HG03378 (cell line): ENCODE data around the gene ADK.

Source experiments
- ATAC-seq: cut with Tn5 transposase; IDR thresholded peaks from one replicate; pipeline ENCODE4 v1.9.1; 2021; ENCODE audit warnings: mild to moderate bottlenecking, moderate library complexity; ENCODE audit not compliant: unreplicated experiment

Gene ADK

DNA sequence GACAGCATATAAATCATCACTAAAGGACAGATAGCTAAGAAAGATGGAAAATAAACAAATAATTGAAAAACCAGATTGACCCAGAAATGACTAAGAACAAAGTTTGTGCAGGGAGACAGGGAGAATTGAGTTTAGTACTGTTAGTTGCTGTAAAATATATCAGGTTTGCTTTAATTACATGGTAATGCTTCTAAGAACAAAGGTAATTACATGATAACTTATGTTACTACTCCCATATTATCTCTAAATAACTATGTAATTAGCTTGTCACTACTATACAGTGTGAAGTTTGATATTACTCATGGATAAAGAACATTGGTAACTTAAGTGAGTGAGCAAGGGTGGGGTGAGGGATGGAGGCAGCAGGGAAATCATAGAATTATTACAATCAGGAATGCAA is 540.1 kb downstream of the ADK start:
- no peak for ATAC-seq

DNA sequence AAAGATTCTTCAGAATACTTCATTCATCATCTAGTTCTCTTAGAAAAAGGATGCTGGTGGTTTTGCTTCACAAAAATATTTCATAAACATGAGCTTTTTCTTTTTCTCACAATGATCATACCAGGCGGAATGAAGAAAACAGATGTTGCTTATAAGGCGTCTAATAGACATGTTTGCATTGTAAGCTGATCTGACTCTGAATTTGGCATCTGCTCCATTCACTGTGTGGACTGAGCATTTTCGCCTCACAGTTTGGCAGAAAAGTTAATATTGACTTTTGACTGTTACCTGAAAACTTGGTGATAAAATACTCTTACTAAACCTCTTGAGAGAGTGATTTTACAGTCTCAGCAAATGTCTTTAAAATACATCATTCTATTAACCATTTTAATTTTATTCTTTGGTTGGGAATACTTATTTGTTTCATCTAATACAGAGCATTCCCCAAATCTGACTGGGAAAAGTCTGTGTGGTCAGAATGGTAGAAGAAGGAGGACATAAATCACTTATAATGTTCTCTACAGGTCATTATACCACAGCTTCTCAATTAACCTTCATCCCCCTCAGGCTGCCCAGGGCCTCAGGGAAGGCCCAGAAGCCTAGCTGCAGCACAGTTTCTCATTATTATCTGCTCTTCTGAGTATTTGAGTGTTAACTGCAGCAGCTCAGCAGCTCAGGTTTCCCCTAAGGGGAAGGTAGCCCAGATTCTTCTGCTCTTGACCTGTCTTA is 553.8 kb downstream of the ADK start:
- ATAC-seq: no peak

DNA sequence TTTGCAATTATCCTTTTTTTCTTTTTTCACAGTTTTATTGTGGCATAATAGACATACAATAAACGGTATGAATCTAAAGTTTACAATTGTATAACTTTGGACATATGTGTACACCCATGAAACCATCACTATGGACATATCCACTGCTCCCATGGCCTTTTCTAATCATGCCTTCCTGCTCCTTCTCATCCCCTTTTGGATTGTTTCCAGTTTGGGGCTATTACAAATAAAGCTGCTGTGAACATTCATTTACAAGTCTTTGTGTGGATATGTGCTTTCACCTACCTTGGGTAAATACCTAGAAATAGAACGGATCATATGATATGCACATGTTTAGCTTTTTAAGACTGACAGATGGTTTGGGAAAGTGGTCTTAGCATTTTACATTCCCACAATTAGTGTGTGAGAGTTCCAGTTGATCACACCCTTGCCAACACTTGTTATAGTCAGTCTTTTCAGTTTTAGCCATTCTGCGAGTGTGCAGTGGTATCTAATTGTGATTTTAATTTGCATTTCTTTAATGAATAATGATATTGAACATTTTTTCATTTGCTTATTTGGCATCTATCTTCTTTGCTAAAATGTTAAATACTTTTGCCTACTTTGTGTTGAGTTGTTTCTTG is 554.4 kb downstream of the ADK start:
- ATAC-seq: no peak

DNA sequence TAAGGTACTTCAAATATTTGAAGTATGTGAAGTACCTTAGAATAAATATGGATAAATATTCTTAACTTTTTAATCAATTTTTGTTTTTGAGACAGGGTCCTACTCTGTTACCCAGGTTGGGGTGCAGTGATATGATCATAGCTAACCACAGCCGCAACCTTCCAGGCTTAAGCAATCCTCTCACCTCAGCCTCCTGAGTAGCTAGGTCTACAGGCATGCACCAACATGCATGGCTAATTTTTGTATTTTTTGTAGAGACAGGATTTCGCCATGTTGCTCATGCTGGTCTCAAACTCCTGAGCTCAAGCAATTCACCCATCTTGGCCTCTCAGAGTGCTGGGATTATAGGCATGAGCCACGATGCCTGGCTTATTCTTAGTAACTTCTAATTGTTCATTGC is 555.9 kb downstream of the ADK start:
- no peak for ATAC-seq

DNA sequence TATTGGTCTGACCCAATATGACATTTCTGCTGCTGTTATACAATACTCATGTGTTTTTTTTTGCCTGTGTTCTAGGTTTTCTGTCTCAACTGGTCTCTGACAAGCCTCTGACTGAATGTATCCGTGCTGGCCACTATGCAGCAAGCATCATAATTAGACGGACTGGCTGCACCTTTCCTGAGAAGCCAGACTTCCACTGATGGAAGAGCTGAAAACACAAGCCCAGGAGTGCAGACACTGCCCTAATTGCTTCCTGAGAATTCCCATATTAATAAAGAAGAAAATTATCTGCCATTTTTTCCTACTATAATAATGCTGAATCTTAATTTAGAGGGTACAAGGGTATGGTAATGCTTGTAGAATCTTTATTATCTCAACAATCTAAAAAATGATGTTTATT is 557.2 kb downstream of the ADK start:
- ATAC-seq: no peak

DNA sequence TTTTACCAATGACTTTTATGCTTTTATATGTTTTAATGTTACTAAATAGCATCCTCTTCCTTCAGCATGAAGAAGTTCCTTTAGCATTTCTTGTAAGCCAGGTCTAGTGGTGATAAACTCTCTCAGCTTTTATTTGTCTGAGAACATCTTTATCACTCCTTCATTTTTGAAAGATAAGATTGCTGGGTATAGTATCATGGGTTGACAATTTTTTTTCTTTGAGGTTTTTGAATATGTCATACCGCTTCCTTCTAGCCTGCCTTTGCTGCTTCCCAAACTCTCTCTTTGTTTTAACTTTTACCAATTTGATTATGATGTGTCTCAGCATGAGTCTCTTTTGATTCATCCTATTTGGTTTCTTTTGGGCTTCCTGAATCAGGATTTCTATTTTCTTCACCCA is 567.2 kb downstream of the ADK start:
- no peak for ATAC-seq

DNA sequence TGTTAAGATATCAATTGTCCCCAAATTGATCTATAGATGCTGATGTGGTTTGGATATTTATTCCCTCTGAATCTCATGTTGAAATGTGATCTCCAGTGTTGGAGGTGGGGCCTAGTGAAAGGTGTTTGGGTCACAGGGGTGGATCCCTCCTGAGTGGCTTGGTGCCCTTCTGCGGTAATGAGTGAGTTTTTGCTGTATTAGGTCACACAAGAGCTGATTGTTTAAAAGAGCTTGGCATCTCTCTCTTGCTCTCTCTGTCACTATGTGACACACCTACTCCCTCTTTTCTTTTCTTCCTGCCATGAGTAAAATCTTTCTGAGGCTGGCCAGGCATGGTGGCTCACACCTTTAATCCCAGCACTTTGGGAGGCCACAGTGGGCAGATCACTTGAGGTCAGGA is 577.2 kb downstream of the ADK start:
- ATAC-seq: no peak

DNA sequence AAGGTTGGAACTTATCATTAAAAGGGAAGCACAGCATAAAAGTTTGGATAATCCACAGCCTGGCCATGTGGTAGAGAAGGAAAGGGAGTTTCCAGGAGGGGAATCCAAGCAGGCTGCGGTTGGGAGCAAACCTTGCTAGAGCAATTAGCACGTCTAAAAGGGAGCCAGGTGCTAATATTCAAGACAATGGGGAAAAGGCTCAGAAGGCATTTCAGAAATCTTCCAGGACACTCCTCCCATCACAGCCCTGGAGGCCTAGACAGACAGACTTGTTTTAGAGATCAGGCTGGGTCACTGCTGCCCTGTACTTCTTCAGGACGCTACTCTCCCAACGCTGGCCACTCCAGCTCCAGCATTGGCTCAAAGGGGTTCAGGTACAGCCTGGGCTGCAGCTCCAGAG is 579.2 kb downstream of the ADK start:
- no peak for ATAC-seq

DNA sequence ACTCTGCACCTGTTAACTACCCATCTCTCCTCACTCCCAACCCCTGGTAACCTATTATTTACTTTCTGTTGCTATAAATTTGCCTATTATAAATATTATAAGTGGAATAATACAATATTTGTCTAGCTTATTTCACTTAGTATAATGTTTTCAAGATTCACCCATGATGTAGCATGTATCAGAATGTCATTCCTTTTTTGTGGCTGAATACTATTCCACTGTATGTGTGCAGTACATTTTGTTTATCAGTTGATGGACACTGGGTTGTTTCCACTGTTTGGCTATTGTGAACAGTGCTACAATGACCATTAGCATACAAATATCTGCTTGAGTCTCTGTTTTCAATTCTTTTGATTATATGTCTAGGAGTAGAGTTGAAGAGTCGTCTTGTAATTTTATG is 582.6 kb downstream of the ADK start:
- ATAC-seq: no peak

DNA sequence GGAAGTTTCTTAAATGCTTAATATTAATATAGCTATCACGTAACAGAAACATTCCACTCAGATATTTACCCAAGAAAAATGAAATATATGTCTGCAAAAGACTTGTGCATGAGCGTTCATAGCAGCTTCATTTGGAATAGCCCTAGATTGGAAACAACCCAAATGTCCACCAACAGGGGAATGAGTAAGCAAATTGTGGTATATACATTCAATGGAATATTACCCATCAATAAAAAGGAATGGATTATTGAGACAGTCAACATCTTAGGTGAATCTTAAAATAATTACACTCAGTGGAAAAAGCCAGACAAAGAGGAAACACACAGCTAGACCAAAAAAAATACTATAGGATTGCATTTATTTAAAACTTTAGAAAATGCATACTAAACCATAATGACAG is 585.0 kb downstream of the ADK start:
- ATAC-seq: no peak

DNA sequence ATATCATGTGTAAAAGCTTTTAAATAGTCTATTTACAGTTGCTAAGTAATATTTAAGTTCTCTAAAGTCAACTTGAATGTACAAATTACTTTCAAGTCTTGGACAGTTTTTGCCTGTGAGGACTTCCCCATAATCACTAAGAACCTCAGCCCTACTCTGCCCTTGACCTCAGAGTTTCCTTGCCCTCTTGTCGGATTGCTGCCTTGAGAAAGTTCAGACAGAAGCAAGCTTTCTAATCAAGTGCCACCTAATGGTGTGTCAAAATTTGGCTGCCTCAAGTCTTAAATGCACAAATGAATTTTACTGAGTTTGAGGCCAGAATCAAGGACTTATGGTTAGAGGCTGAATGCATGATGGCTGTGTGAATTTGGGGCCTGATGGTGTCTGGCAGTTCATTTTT is 587.0 kb downstream of the ADK start:
- peak; percentile 46 for ATAC-seq

DNA sequence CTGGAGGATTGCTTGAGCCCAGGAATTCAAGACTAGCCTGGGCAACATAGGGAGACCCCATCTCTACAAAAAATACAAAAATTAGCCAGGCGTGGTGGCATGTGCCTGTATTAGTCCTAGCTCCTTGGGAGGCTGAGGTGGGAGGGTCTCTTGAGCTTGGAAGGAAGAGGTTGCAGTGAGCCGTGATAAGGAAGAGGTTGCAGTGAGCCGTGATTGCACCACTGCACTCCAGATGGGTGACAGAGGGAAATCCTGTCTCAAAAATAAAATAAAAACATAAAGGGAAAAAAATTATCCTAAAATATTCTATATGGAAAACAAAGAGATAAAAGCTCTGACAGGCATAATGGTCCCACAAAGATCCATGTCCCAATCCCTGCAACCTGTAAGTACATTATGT is 587.5 kb downstream of the ADK start:
- ATAC-seq: no peak

DNA sequence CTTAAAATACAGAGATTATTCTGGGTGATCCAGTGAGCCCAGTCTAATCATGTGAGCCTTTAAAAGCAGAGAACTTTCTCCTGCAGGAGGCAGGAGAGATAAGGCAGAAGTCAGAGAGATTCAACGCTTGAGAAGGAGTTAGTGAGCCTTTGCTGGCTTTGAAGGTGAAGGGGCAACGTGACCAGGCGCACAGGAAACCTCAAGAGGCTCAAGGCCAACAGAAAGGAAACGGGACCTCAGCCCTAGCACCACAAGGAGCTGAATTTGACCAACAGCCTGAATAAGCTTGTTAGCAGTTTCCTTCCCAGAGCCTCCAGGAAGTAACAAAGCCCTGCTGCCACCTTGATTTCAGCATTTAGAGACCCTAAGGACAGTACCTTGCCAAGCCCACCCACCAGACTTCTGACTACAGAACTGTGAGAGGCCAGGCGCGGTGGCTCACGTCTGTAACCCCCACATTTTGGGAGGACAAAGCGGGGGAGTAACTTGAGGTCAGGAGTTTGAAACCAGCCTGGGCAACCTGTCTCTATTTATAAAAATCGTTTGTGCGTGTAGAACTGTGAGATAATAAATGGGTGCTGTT is 588.1 kb downstream of the ADK start:
- peak; percentile 93 for ATAC-seq

DNA sequence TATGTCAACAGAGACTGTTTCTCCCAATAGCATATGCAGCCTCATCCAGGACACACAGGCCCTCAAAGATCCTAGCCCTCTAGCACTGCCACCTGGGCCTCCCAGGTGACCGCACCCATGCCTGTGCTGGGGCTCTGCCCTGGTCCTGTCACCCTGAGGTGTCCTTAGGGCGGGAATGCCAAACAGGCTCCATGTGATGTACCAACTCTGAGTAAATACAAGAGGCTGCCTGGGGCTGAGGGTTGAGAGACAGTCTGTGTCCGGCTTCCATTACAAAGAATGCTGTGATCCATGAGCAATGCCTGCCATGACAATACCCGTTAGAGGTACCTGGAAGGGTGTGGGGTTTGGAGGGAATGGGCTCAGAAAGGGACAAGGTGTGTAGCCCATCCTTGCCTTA is 592.4 kb downstream of the ADK start:
- no peak for ATAC-seq

DNA sequence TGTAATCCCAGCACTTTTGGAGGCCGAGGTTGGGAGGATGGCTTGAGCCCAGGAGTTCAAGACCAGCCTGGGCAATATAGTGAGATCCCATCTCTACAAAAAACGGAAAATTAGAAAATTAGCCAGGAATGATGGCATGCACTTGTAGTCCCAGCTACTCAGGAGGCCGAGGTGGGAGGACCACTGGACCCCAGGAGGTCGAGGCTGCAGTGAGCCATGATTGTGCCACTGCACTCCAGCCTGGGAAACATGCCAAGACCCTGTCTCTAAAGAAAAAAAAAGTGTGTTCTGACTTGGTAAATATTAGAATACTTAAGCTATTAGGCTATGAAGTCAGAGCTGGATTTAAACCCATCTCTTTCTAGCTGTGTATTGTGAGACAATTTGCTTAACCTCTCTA is 594.4 kb downstream of the ADK start:
- no peak for ATAC-seq

DNA sequence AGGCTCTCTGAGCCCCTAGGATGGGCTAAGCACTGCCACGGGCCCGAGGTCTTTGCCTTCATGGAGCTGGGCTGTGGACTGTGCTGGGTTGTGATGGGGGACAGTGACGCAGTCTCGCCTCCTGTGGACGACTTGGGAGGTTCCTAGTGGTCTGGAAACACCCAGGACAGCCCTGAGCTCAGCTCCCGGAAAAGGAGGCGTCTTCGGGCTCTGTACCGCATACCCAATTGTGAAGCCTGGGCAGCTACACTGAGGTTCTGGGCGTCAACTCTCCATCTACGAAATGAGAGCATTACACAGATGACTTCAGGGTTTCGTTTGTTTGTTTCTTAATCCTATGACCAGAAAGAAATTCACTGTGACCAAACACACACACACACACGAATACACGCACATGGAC is 595.8 kb downstream of the ADK start:
- no peak for ATAC-seq

DNA sequence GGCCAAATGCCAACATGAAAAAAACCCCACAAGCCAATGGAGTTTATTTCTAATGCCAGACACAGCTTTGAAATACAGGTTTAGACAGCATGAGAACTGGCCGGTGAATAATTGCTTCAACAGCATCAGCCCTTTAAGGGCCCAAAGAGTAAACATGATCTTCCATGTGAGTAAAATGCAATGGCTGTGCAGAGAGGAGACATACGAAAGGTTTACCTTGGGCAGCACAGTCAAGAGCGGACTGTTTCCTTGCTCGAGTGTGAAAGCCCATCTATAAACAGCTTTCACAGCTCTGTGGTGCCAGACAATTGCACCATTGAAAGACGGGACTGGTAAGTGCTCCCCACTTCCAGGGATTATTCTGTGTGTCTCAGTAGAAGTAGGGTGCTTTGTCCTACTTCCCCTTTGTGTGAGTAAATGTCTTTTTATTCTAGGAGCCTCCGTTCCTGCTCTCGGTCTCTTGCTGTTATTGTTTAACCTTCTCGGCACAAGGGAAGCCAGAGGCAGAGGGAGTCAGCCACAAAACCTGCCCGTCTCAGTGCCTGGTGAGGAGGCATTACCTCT is 597.5 kb downstream of the ADK start:
- ATAC-seq: no peak

DNA sequence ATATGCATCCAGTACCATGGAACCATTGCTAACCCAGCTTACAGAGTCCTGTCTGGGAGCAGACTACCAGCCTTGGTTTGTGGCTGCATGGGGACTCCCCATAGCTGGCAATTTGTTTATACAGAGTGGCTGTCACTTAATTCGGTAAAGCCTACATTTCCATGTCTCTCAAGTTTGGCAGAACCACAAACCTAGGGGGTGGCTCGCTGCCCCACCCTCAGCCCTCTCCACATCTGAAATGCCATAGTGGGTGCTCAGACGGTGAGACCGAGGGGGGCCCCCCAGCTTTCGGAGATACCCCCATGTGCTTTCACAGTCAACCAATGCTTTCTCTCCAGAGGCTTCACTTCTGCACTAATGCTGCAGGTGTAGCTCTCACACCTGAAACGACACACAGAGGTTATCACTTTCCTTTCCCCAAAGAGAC is 599.8 kb downstream of the ADK start:
- ATAC-seq: no peak

DNA sequence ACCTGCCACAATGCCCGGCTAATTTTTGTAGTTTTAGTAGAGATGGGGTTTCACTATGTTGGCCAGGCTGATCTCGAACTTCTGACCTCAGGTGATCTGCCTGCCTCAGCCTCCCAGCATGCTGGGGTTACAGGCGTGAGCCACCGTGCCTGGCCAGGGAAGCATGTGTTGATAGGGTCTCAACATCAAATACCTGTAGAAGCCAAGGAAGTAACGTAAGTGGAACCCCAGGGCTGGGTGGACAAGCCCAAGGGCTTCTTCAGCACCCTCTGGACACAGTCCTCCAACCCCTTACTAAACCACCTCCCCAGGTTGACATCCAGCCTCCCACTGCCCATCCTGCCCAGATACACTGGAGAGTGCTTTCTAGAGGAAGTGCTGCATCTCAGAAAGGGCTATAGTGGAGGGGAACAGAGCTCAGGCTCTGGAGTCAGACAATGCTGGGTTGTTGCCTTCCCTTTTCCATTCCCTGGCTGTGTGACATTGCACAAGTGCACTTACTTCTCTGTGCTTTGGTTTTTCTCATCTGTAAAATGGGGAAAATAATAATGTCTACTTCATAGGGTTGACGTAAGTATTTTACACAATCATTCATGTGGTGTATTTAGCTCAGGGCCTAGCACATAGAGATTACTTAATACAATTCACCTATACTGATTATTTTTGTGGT is 601.5 kb downstream of the ADK start:
- ATAC-seq: no peak

DNA sequence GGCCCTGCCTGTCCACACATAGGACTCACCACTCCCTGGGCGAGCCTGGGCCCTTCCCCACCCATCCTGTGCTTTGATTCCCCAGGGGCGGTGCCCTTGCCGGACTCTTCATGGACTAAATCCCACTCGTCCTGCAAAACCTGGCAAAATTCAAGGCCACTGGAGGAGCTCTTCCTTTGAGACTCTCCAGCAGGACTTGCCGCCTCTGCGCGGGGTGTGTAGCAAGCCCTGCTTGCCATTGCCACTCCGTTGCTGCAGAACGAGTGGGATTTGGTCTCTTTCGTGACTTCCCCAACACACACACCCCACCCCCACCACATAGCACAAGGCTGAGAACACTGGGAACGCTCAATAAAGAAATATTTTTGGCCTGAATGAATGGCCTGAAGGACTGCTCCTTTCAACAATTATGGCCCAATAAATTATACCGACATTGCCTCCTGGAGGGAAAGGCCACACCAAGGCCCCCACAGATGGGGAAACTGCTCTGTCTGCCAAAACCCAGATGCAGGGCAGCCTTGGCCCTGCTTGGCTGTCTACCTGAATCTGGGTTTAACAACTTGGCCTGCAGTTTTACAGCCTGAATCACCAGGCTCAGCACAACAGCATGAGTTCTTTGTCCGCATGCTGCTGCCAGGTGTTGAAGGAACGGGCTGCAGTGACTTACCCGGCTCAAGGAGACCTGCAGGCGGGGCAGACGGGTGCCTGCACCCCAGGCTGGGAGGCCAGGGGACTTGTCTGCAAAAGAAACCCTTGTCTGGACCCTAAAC is 602.6 kb downstream of the ADK start:
- no peak for ATAC-seq

DNA sequence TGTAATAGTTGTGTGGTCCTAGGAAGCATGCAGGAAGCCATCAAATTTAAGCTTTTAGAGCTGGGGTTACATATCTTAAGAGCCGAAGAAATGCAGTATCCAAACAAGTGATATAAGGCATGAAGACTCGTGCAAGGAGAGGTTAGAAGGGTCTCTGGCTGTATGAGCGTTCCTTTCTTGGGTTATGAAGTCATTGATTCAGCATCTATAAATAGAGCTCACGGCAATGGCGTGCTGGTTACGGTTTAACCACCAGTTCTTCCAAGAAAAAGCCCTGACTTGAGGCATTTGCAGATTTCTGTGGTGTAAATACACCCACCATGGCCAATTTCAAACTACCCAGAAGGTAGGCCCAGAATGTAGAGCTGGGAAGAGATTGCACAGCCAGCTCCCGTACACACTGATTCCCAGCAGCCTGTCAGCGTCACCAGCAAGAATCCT is 603.4 kb downstream of the ADK start:
- ATAC-seq: no peak
